Esophagus muscularis mucosa (tissue), 4 donors: ENCODE results near the gene DLK1. TPM values are rescaled to one million over a fixed set of nuclear protein-coding genes. Genes with fewer than 3 reads are reported as not detected.

Source experiments
- DNase-seq: peaks from one replicate; pipeline ENCODE4 v3.0.0-alpha.2; 2017; ENCODE audit errors: extremely low spot score
- H3K27ac ChIP-seq, 4 donors: fragments of 200-600 bp; sonication (generic); replicated peaks in 1 of 4; 1 replicate in 3 of 4; 2 replicates in 1 of 4; pipeline ENCODE4 v1.5.1; 2016 to 2019; ENCODE audit warnings: mild to moderate bottlenecking in 1 of 4
- H3K27me3 ChIP-seq, 4 donors: fragments of 200-600 bp; sonication (generic); one replicate each; pipeline versions ENCODE4 v1.5.1 to v1.6.0; 2016 to 2019
- H3K36me3 ChIP-seq, 4 donors: fragments of 200-600 bp; sonication (generic); one replicate each; pipeline ENCODE4 v1.5.1; 2016 to 2019
- H3K4me1 ChIP-seq, 4 donors: fragments of 200-600 bp; sonication (generic); one replicate each; pipeline ENCODE4 v1.5.1; 2016 to 2019
- H3K4me3 ChIP-seq, 4 donors: fragments of 200-600 bp; sonication (generic); 1 replicate in 2 of 4; 2 replicates in 2 of 4; pipeline ENCODE4 v1.5.1; 2016 to 2019; ENCODE audit warnings: mild to moderate bottlenecking in 4 of 4, moderate library complexity in 1 of 4
- H3K9me3 ChIP-seq, 4 donors: fragments of 200-600 bp; sonication (generic); 1 replicate in 3 of 4; 2 replicates in 1 of 4; pipeline ENCODE4 v1.5.1; 2016 to 2019
- EP300 ChIP-seq: sonication (generic); formaldehyde crosslinking; IDR thresholded peaks from one replicate; pipeline ENCODE4 v1.6.1; 2017; ENCODE audit warnings: antibody characterized with exemption
- POLR2A ChIP-seq: fragments of 450-650 bp; IDR thresholded peaks from one replicate; pipeline ENCODE4 v1.6.1; 2017; ENCODE audit warnings: antibody characterized with exemption, moderate library complexity, mild to moderate bottlenecking, low read depth
- POLR2AphosphoS5 ChIP-seq, 2 donors: sonication (generic); formaldehyde crosslinking; IDR thresholded peaks; one replicate each; pipeline ENCODE4 v1.6.1; 2017; ENCODE audit warnings: antibody characterized with exemption in 2 of 2
- WGBS: methylation state at CpG from one replicate; pipeline ENCODE4 v1.1.5; 2018; 5-methylcytosine and 5-hydroxymethylcytosine counted together
- intact Hi-C: fragments of 100-400 bp; cut with DNase I; formaldehyde crosslinking; loops from one replicate; pipeline ENCODE4 v1.15.1; 2023
- total RNA-seq, 4 donors: library from RNA; depleted of rRNA; stranded (reverse); fragments of >200 nt; gene quantifications; one replicate each; pipeline versions ENCODE4 v1.1.0 to v1.2.1, GENCODE V29; 2016
- TF ChIP-seq, protein P1 (sequence below), 3 experiments: fragments of 200-600 bp in 2 of 3; fragments of 450-650 bp in 1 of 3; sonication (generic) in 2 of 3; IDR thresholded peaks; one replicate each; pipeline ENCODE4 v1.5.1; 2017 to 2019; ENCODE audit warnings: antibody characterized with exemption in 3 of 3, mild to moderate bottlenecking in 2 of 3, moderate library complexity in 1 of 3

DLK1 gene
- total RNA-seq, 4 donors from 2014 or later, result 0.33 TPM; not detected in 3

DNA sequence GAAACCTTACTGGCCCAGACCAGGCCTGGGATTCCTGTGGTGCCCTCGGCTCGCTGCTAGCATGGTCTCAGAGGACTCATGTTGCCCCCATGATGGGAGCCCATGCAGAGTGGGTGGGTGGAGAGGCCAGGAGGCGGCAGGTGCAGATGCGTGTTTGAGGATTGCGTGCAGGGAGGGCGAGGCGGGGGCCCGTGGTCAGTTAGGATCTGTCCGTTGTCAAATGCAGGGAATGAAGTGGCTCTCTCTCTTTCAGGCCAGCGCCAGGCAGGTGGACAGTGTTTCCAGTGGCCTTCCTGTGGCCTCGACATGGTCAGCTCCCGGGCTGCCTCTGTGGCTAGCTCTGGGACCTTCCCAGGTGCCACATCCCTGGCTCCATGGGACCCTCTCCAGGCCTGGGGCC, 39.3 kb upstream of the DLK1 start:
- 96% methylated on average over 5 of the region's 12 CpGs for WGBS
- H3K36me3 ChIP-seq, result no peaks in the 10 kb centered on the region
- no peaks in the 10 kb centered on the region for H3K9me3 ChIP-seq
- peaks cover 0 to 22% (median 0%) of the 10 kb centered on the region in 4 donors for H3K27me3 ChIP-seq
- TF ChIP-seq POLR2A, result no peak
- TF ChIP-seq, protein P1, sequence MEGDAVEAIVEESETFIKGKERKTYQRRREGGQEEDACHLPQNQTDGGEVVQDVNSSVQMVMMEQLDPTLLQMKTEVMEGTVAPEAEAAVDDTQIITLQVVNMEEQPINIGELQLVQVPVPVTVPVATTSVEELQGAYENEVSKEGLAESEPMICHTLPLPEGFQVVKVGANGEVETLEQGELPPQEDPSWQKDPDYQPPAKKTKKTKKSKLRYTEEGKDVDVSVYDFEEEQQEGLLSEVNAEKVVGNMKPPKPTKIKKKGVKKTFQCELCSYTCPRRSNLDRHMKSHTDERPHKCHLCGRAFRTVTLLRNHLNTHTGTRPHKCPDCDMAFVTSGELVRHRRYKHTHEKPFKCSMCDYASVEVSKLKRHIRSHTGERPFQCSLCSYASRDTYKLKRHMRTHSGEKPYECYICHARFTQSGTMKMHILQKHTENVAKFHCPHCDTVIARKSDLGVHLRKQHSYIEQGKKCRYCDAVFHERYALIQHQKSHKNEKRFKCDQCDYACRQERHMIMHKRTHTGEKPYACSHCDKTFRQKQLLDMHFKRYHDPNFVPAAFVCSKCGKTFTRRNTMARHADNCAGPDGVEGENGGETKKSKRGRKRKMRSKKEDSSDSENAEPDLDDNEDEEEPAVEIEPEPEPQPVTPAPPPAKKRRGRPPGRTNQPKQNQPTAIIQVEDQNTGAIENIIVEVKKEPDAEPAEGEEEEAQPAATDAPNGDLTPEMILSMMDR (IDR thresholded peaks at IDR 0.05), result no peak
- no peak for DNase-seq
- H3K4me1 ChIP-seq, result no peaks in the 10 kb centered on the region
- intact Hi-C loops, result no loop called here
- no peak overlapping the region for H3K27ac ChIP-seq
- H3K4me3 ChIP-seq, result no peak overlapping the region

DNA sequence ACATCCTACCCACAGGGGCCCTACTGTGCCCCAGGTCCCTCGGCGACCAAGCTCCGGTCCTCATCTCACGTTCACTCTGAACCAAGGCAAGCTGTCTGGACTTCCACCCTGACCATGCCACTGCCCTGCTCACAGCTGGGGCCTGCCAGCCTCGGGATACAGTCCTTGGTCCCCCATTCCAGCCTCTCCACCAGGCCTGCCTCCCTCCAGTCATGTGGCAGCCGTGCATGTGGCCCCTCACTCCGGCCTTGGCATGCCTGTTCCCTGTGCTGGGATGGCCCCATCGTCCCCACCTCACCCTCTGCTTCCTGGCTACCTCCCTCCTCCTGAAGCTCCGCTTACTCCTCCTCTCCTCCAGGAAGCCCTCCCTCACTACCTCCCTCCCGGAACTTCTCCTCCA, 38.6 kb upstream of the DLK1 start:
- H3K27me3 ChIP-seq, result peaks cover 0 to 29% (median 0%) of the 10 kb centered on the region in 4 donors
- DNase-seq, result no peak
- intact Hi-C loops, result no loop called here
- H3K27ac ChIP-seq, result no peak overlapping the region
- TF ChIP-seq EP300 (no peak), POLR2AphosphoS5 (IDR thresholded peaks at IDR 0.05) (no peak), POLR2A (no peak)
- TF ChIP-seq, protein P1 (IDR thresholded peaks at IDR 0.05), result no peak
- whole genome bisulfite sequencing, result 90% methylated on average over 10 of the region's 10 CpGs
- H3K4me1 ChIP-seq, result no peaks in the 10 kb centered on the region
- no peaks in the 10 kb centered on the region for H3K36me3 ChIP-seq
- H3K4me3 ChIP-seq, result no peak overlapping the region
- H3K9me3 ChIP-seq, result no peaks in the 10 kb centered on the region

DNA sequence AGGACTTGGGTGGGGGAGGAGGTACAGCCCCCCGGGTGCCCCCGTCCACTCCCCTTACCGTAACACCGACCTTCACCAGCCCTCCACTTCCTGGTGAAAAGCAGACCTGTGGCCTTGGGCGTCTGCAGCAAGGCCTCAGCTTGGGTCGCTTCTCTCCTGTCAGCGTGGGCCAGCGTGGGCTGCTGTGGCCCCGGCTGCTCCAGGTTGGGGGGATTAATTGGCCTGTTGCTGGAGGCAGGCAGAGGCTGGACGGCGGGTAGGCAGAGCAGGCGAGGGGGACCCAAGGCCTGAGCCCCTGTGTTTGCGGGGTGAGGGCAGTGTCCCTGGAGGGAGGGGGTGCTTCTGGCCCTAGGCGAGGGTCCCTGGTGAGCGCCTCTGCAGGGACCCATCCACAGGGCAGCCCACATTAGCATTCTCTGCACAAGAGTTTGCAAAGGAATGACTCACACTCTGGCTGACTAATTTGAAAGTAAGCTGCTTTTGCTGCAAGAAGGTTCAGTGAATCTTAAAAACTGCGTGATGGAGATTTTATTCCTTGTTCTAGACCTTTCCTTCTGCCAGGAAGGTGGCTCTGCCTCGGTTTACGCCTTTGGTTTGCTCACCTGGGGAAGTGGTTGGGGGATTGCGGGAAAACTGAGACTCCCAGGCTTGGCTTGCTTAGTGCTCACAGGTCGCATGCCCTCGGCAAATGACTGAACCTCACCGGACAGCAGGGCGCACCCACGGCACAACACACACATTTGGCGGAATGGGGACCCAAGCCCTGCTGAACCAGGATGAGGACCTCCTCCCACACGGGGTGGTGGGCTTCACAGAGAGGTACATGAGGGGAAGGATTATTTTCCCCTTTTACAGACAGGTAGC, 37.9 kb upstream of the DLK1 start:
- H3K4me1 ChIP-seq, result no peaks in the 10 kb centered on the region
- H3K9me3 ChIP-seq, result no peaks in the 10 kb centered on the region
- intact Hi-C loops, result no loop called here
- H3K27ac ChIP-seq, result no peak overlapping the region
- peaks cover 0 to 37% (median 0%) of the 10 kb centered on the region in 4 donors for H3K27me3 ChIP-seq
- 92% methylated on average over 20 of the region's 26 CpGs for WGBS
- H3K36me3 ChIP-seq, result no peaks in the 10 kb centered on the region
- TF ChIP-seq POLR2AphosphoS5 (IDR thresholded peaks at IDR 0.05) (no peak), EP300 (no peak), POLR2A (no peak)
- TF ChIP-seq, protein P1 (IDR thresholded peaks at IDR 0.05), result no peak
- H3K4me3 ChIP-seq, result no peak overlapping the region
- DNase-seq, result no peak

DNA sequence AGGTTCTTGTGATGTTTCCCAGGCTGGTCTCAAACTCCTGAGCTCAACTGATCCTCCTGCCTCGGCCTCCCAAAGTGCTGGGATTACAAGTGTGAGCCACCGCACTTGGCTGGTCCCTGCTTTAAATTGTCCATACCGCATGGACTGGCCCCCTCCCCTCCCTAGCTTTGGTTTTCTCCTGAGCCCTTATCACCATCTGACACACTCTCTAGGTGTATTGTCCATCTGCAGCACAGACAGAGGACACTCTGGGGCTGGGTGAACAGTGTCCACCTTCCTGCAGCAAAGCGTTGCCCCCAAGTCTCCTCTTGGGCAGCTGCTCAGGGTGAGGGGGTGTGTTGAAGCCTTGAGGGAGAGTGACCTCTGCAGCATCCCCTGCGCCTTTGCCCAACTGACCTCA, 36.0 kb upstream of the DLK1 start:
- no peak overlapping the region for H3K27ac ChIP-seq
- no peak overlapping the region for H3K4me3 ChIP-seq
- TF ChIP-seq EP300 (no peak), POLR2AphosphoS5 (IDR thresholded peaks at IDR 0.05) (no peak), POLR2A (no peak)
- TF ChIP-seq, protein P1 (IDR thresholded peaks at IDR 0.05), result no peak
- H3K27me3 ChIP-seq, result peaks cover 0 to 53% (median 0%) of the 10 kb centered on the region in 4 donors
- H3K36me3 ChIP-seq, result no peaks in the 10 kb centered on the region
- DNase-seq, result no peak
- 95% methylated on average over 4 of the region's 5 CpGs for WGBS
- no peaks in the 10 kb centered on the region for H3K9me3 ChIP-seq
- intact Hi-C loops, result no loop called here
- H3K4me1 ChIP-seq, result no peaks in the 10 kb centered on the region
